ENCODE results near the gene MLC1. TPM values are rescaled to one million over a fixed set of nuclear protein-coding genes. Genes with fewer than 3 reads are reported as not detected.

Gene MLC1
- total RNA-seq, 2 donors from 2014 or later, result 0.17 TPM; not detected in 1

DNA sequence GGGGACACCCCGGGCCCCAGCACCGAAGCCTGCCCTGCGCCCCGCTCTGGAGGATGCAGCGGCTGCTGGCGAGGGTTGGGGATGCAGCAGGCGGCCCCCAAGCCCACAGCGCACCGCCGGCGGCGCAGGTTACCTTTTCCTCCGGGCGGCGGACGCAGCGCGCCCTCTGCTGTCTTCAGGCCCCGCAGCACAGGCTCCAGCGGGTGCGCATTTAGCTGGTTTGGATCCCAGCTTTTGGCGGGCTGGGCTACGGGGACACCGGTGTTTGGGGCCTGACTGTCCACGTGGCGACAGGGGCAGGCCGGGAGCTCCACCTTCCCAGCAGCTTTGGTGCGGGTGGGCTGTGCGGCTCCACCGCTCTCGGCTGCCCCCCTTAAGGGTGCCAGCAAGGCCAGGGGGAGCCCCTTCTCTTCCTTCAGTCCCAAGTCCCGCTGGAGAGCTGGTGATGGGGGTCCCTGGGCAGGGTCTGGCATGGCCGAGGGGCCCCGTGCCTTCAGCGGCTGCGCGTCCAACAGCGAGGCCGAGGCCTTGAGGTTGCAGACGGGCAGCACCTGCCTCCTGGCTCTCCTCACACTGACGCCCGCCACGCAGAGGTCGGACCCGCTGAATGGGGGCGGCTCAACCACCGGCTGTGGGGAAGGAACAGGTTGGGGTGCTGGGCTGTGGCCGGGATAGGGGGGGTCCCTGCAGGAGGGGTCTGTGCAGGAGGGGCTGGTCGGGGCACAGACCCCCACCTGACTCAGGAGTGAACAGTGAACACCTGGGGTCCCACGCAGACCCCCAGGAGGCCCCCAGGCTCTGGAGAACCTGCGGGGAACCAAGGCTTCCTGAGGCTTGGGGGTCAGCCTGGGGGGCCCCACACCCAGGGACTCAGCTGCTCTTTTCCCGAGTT, 54.7 kb downstream of the MLC1 start:
- H3K27me3 Mint-ChIP-seq (ENCODE audit: low read depth), result peaks cover 4% of the 10 kb centered on the region
- H3K27ac Mint-ChIP-seq, result no peak overlapping the region
- ATAC-seq (replicated peaks in 1 of 2), result peak; percentile 96 to 97
- peaks cover 26% of the 10 kb centered on the region for H3K4me1 Mint-ChIP-seq (ENCODE audit: low read depth)
- no peak overlapping the region for H3K4me3 Mint-ChIP-seq
- DNase-seq, result peak; percentile 90 to 93
- H3K36me3 Mint-ChIP-seq (ENCODE audit: insufficient read depth in 2 of 2), result no peaks in the 10 kb centered on the region
- H3K9me3 Mint-ChIP-seq, result no peaks in the 10 kb centered on the region

- peaks cover 28% of the 10 kb centered on the region for H3K4me1 Mint-ChIP-seq (ENCODE audit: low read depth)
- H3K27me3 Mint-ChIP-seq (ENCODE audit: low read depth), result no peaks in the 10 kb centered on the region
- peak overlapping the region in 1 of 2 donors; percentile 48 for H3K4me3 Mint-ChIP-seq
- DNase-seq (peak; percentile 38 to 54), ATAC-seq (replicated peaks in 1 of 2) (peak; percentile 30 to 38)
- no peaks in the 10 kb centered on the region for H3K36me3 Mint-ChIP-seq (ENCODE audit: insufficient read depth in 2 of 2)
- no peaks in the 10 kb centered on the region for H3K9me3 Mint-ChIP-seq
- H3K27ac Mint-ChIP-seq, result no peak overlapping the region
Measured at GRCh38 chr22:50027639-50028537, 57.3 kb downstream of the MLC1 start.

GRCh38 chr22:50025993-50026392, 59.2 kb downstream of the MLC1 start:
- H3K4me1 Mint-ChIP-seq (ENCODE audit: low read depth), result peaks cover 28% of the 10 kb centered on the region
- DNase-seq (no peak), ATAC-seq (replicated peaks in 1 of 2) (no peak)
- H3K4me3 Mint-ChIP-seq, result no peak overlapping the region
- no peak overlapping the region for H3K27ac Mint-ChIP-seq
- no peaks in the 10 kb centered on the region for H3K27me3 Mint-ChIP-seq (ENCODE audit: low read depth)
- no peaks in the 10 kb centered on the region for H3K9me3 Mint-ChIP-seq
- H3K36me3 Mint-ChIP-seq (ENCODE audit: insufficient read depth in 2 of 2), result no peaks in the 10 kb centered on the region

- Mint-ChIP-seq H3K4me3 (no peak overlapping the region), H3K27me3 (ENCODE audit: low read depth) (no peaks in the 10 kb centered on the region), H3K9me3 (peaks cover 1 to 2% of the 10 kb centered on the region in 2 donors), H3K36me3 (ENCODE audit: insufficient read depth in 2 of 2) (peaks cover 0 to 3% of the 10 kb centered on the region in 2 donors), H3K4me1 (ENCODE audit: low read depth) (peaks cover 13% of the 10 kb centered on the region), H3K27ac (no peak overlapping the region)
- DNase-seq, result no peak
- ATAC-seq (replicated peaks in 1 of 2), result no peak
Measured at GRCh38 chr22:50022171-50022819, 62.9 kb downstream of the MLC1 start.

DNA sequence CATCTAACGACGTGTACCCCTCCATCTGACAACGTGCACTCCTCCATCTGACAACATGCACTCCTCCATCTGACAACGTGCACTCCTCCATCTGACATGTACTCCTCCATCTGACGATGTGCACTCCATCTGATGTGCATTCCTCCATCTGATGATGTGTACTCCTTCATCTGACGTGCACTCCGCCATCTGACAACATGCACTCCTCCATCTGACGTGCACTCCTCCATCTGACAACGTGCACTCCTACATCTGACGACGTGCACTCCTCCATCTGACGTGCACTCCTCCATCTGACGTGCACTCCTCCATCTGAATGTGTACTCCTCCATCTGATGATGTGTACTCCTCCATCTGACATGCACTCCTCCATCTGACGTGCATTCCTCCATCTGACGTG, 64.6 kb downstream of the MLC1 start:
- no peak for ATAC-seq (replicated peaks in 1 of 2)
- DNase-seq, result no peak
- Mint-ChIP-seq H3K27ac (no peak overlapping the region), H3K27me3 (ENCODE audit: low read depth) (no peaks in the 10 kb centered on the region), H3K9me3 (peaks cover 1 to 2% of the 10 kb centered on the region in 2 donors), H3K36me3 (ENCODE audit: insufficient read depth in 2 of 2) (peaks cover 0 to 3% of the 10 kb centered on the region in 2 donors), H3K4me3 (no peak overlapping the region), H3K4me1 (ENCODE audit: low read depth) (peaks cover 12% of the 10 kb centered on the region)

- no peaks in the 10 kb centered on the region for H3K27me3 Mint-ChIP-seq (ENCODE audit: low read depth)
- H3K27ac Mint-ChIP-seq, result no peak overlapping the region
- H3K36me3 Mint-ChIP-seq (ENCODE audit: insufficient read depth in 2 of 2), result peaks cover 0 to 3% of the 10 kb centered on the region in 2 donors
- DNase-seq (no peak), ATAC-seq (replicated peaks in 1 of 2) (peak; percentile 21 to 24)
- peaks cover 2% of the 10 kb centered on the region for H3K4me1 Mint-ChIP-seq (ENCODE audit: low read depth)
- H3K9me3 Mint-ChIP-seq, result peaks cover 1 to 2% of the 10 kb centered on the region in 2 donors
- peak overlapping the region; percentile 23 to 49 for H3K4me3 Mint-ChIP-seq
Measured at GRCh38 chr22:50019316-50019715, 65.9 kb downstream of the MLC1 start.

- DNase-seq (peak; percentile 54), ATAC-seq (replicated peaks in 1 of 2) (peak; percentile 73 to 78)
- Mint-ChIP-seq H3K36me3 (ENCODE audit: insufficient read depth in 2 of 2) (peaks cover 0 to 3% of the 10 kb centered on the region in 2 donors), H3K27ac (peak overlapping the region; percentile 5), H3K4me3 (peak overlapping the region; percentile 23 to 49), H3K9me3 (peaks cover 1 to 2% of the 10 kb centered on the region in 2 donors), H3K27me3 (ENCODE audit: low read depth) (no peaks in the 10 kb centered on the region), H3K4me1 (ENCODE audit: low read depth) (no peaks in the 10 kb centered on the region)
Measured at GRCh38 chr22:50018608-50019285, 66.5 kb downstream of the MLC1 start.

DNA sequence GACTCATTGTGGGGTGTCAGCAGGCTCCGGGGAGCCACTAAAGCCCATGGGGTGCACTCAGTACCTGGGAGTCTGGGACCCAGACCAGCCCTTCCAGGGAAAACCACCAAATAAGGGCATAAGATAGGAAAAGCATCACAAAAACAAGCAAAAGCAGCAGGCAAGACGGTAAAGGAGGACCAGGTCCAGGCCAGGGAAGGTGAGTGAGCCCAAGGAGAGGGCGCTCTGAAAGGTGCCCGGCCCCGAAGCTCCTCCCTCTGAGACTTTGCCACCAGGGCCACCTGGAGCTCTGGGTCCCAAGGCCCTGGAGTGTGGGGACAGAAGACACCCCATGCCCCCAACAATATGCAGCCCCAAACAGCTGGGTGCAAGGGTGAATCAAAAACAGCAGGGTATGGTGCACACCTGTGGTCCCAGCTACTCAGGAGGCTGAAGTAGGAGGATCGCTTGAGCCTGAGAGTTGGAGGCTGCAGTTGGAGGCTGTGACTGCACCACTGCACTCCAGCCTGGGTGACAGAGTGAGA, 67.5 kb downstream of the MLC1 start:
- H3K4me3 Mint-ChIP-seq, result peak overlapping the region; percentile 23 to 49
- H3K36me3 Mint-ChIP-seq (ENCODE audit: insufficient read depth in 2 of 2), result peaks cover 0 to 3% of the 10 kb centered on the region in 2 donors
- DNase-seq (no peak), ATAC-seq (replicated peaks in 1 of 2) (no peak)
- H3K27ac Mint-ChIP-seq, result peak overlapping the region; percentile 29
- no peaks in the 10 kb centered on the region for H3K4me1 Mint-ChIP-seq (ENCODE audit: low read depth)
- peaks cover 1 to 2% of the 10 kb centered on the region in 2 donors for H3K9me3 Mint-ChIP-seq
- H3K27me3 Mint-ChIP-seq (ENCODE audit: low read depth), result no peaks in the 10 kb centered on the region

- peak; percentile 83 to 84 for DNase-seq
- peak overlapping the region; percentile 29 for H3K27ac Mint-ChIP-seq
- peaks cover 1% of the 10 kb centered on the region for H3K4me1 Mint-ChIP-seq (ENCODE audit: low read depth)
- H3K4me3 Mint-ChIP-seq, result peak overlapping the region; percentile 23 to 49
- peaks cover 1 to 2% of the 10 kb centered on the region in 2 donors for H3K9me3 Mint-ChIP-seq
- no peaks in the 10 kb centered on the region for H3K27me3 Mint-ChIP-seq (ENCODE audit: low read depth)
- peak; percentile 66 to 73 for ATAC-seq (replicated peaks in 1 of 2)
- H3K36me3 Mint-ChIP-seq (ENCODE audit: insufficient read depth in 2 of 2), result peaks cover 0 to 3% of the 10 kb centered on the region in 2 donors
Measured at GRCh38 chr22:50016988-50017700, 68.1 kb downstream of the MLC1 start.

- H3K4me3 Mint-ChIP-seq, result peak overlapping the region; percentile 49 to 60
- peaks cover 1 to 2% of the 10 kb centered on the region in 2 donors for H3K9me3 Mint-ChIP-seq
- H3K27me3 Mint-ChIP-seq (ENCODE audit: low read depth), result no peaks in the 10 kb centered on the region
- H3K36me3 Mint-ChIP-seq (ENCODE audit: insufficient read depth in 2 of 2), result peaks cover 0 to 3% of the 10 kb centered on the region in 2 donors
- no peak for DNase-seq
- no peak for ATAC-seq (replicated peaks in 1 of 2)
- no peak overlapping the region for H3K27ac Mint-ChIP-seq
- H3K4me1 Mint-ChIP-seq (ENCODE audit: low read depth), result peaks cover 8% of the 10 kb centered on the region
Measured at GRCh38 chr22:50016308-50016987, 68.8 kb downstream of the MLC1 start.

Measured in activated T-cell treated with anti-CD3 and anti-CD28 coated beads, Interleukin-2, amount 50 U/mL, for 72 hours (primary cell).